NB4 (cell line): ENCODE data around the gene B3GNT2.

Experiments
- DNase-seq: peaks from one replicate; pipeline ENCODE4 v3.0.0; 2010; ENCODE audit warnings: low read depth
- H3K4me3 ChIP-seq: one replicate; pipeline ENCODE4 v1.5.1; 2011; ENCODE audit warnings: mild to moderate bottlenecking, low read depth, low read length, moderate library complexity
- MYC ChIP-seq: IDR thresholded peaks from 2 replicates; pipeline ENCODE4 v1.6.1; 2011; ENCODE audit warnings: low read depth, low read length
- POLR2A ChIP-seq: IDR thresholded peaks from 2 replicates; pipeline ENCODE4 v1.6.1; 2011; ENCODE audit warnings: mild to moderate bottlenecking; ENCODE audit not compliant: insufficient read length; ENCODE audit errors: extremely low read depth
- TF ChIP-seq, protein P1 (sequence below): IDR thresholded peaks from one replicate; pipeline ENCODE4 v1.5.1; 2012; ENCODE audit warnings: low read depth, low read length
- TF ChIP-seq, protein P2 (sequence below): IDR thresholded peaks from 2 replicates; pipeline ENCODE4 v1.6.1; 2011; ENCODE audit warnings: low read depth, low read length

The B3GNT2 gene

DNA sequence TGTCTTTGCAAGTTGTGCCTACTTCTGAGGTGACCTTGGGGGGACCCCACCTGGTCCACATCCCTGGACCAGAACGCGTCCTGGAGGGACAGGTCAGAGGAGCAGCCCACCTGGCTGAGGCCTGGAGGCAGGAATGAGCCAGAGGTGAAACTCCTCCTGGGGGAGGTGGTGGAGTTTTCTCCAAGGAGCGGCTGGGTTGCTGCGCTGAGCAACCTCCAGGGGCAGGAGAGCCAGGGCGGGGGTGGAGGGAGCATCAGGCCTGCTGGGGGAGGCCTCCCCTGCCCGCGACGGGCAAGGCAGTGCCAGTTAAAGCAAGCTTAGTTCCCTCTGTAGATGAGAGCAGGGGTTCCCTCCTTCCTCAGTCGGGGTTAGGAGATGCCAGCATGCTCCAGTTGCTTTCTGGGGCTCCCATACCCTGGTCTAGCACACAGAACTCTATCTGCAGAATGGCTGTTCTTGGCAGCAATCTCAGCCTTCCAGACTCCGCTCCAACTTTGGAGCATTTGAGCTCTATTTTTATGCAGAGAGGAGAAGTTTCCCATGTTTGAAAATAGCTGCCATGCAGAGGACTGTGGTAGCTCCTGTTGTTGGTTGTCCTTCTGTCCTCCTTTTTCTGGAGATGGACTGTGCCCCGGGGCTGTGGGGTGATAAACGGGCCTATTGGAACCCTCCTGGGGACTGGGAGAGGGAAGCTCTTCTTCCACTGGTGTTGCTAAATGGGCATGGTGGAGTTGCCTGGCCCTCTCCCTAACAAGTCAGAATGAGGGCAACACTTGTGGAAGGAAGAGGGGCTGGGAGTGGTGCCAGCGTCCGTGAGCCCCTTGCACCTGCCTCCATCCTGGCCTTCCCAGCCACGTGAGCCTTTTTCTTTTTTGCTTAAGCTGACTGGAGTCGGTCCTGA, 39.1 kb downstream of the B3GNT2 start:
- no peak overlapping the region for H3K4me3 ChIP-seq
- DNase-seq, result no peak
- no peak for TF ChIP-seq MYC
- TF ChIP-seq POLR2A, result no peak
- TF ChIP-seq, protein P1, sequence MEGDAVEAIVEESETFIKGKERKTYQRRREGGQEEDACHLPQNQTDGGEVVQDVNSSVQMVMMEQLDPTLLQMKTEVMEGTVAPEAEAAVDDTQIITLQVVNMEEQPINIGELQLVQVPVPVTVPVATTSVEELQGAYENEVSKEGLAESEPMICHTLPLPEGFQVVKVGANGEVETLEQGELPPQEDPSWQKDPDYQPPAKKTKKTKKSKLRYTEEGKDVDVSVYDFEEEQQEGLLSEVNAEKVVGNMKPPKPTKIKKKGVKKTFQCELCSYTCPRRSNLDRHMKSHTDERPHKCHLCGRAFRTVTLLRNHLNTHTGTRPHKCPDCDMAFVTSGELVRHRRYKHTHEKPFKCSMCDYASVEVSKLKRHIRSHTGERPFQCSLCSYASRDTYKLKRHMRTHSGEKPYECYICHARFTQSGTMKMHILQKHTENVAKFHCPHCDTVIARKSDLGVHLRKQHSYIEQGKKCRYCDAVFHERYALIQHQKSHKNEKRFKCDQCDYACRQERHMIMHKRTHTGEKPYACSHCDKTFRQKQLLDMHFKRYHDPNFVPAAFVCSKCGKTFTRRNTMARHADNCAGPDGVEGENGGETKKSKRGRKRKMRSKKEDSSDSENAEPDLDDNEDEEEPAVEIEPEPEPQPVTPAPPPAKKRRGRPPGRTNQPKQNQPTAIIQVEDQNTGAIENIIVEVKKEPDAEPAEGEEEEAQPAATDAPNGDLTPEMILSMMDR, result no peak
- TF ChIP-seq, protein P2, sequence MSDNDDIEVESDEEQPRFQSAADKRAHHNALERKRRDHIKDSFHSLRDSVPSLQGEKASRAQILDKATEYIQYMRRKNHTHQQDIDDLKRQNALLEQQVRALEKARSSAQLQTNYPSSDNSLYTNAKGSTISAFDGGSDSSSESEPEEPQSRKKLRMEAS, result no peak

DNA sequence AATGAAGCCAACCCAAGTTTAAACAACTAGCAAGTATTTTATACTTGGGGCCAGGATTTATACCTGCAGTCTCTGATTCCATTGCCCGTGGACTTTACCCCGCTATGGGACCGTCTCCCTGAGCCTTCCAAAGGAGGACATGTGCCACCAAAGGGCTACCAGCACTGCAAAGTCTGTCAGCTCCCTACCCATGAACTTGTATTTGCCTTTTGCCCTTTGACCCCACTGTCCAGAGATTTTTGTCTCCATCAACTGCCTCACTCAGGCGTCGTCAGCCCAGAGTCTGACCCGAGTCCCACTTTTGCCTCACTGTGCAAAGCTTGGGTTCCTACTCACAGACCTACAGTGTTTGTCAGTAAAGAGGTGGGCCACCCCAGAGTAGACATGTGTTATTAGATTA, 40.6 kb downstream of the B3GNT2 start:
- H3K4me3 ChIP-seq, result no peak overlapping the region
- DNase-seq, result no peak
- no peak for TF ChIP-seq MYC
- no peak for TF ChIP-seq POLR2A
- TF ChIP-seq, protein P1, result no peak
- TF ChIP-seq, protein P2, result no peak

DNA sequence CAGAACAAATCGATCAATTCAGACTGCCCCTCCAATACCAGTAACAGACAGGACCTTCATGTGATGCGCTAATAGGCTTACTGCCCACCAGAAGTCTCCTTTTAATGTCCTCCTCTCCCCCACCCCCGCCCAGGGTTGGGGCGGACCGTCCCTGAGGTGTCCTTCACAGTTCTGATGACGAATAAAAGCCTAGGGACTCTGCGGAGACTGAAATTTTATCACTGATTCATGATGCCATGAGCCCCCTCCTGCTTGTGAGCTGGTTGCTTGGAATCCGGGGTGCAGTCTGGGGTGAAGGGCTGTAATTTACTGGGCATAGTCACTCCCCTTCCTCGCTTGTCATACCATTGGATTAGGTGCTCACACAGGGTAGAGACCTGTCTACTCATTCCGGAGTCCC, 42.3 kb downstream of the B3GNT2 start:
- no peak overlapping the region for H3K4me3 ChIP-seq
- DNase-seq, result no peak
- TF ChIP-seq MYC (no peak), POLR2A (no peak)
- TF ChIP-seq, protein P2, result no peak
- TF ChIP-seq, protein P1, result no peak

DNA sequence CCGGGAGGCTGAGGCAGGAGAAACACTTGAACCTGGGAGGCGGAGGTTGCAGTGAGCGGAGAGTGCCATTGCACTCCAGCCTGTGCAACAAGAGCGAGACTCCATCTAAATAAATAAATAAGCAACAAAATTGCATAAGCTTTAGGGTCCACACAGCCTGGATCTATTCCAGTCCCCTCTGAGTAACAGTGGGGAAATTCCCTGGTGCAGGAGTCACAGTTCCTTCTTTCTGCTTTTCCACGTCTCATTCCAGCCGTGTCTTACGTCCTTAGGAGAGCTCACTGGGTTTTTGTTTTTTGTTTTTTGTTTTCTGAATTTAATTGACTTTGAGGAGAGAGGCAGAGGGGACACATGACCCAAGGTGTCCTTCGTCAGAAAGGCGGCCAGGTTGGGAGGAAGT, 44.6 kb downstream of the B3GNT2 start:
- no peak overlapping the region for H3K4me3 ChIP-seq
- DNase-seq, result no peak
- TF ChIP-seq POLR2A, result no peak
- TF ChIP-seq, protein P2, result no peak

DNA sequence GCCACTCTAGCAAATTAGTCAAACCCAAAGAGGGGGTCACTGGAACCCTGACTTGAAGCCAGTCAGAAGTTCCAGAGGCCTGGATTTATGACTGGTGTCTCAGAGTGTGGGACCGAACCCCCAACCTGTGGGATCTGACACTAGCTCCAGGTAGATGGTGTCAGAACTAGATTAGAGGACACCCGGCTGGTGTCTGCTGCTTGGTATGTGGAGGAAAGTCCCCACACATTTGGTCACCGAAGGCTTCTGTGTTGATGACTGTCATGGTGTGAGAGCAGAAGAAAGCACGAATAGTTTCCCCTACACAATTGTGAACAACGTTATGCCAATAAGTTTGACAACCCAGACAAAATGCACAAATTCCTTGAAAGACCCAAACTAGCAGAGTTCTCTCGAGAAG, 48.1 kb downstream of the B3GNT2 start:
- TF ChIP-seq, protein P2, result no peak
- TF ChIP-seq, protein P1, result no peak
- TF ChIP-seq MYC (no peak), POLR2A (no peak)
- H3K4me3 ChIP-seq, result no peak overlapping the region
- no peak for DNase-seq

DNA sequence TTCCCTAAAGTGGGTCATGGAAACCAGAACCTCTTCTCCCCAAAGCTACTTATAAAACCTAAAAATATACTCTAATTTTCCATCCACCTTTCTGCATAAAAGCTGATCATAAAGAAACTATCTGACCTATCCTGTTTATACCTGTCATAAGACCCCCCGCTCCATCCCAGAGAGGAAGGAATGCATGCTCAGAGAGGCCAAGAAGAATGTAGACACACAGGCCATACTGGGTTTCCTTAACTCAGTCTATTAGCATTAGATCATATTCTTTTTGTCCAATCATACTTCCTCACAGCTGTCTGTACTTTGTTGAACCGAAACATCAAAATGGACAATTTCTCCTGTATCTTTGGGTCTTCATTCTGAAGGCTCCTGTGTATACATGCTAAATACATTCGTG, 52.3 kb downstream of the B3GNT2 start:
- H3K4me3 ChIP-seq, result no peak overlapping the region
- DNase-seq, result no peak
- TF ChIP-seq MYC, result no peak
- TF ChIP-seq POLR2A, result no peak
- TF ChIP-seq, protein P1, result no peak
- TF ChIP-seq, protein P2, result no peak
